ENCODE data around the gene LTBP3. TPM values are rescaled to one million over a fixed set of nuclear protein-coding genes. Genes with fewer than 3 reads are reported as not detected.
A peak's percentile ranks its signal among the peaks of the same experiment; 100 is the strongest.

Gene LTBP3
- total RNA-seq, 1 experiment from 2014 or later = 10.6 TPM

- no peak overlapping the region for H2AFZ ChIP-seq (ENCODE audit: low read length)
- H3K4ac ChIP-seq (ENCODE audit: low read depth, low read length) = no peak overlapping the region
- H3K36me3 Mint-ChIP-seq (ENCODE audit: insufficient read depth in 1 of 3, low read depth in 3 of 3) = peaks cover 0 to 33% (median 31%) of the 10 kb centered on the region in 3 experiments; a peak in 5 of 7 replicates
- no peak overlapping the region for H2BK5ac ChIP-seq (ENCODE audit: insufficient read length, low read length)
- H2BK20ac ChIP-seq (ENCODE audit: low read depth, low read length, poor library complexity, severe bottlenecking) = no peak overlapping the region
- H4K8ac ChIP-seq (replicated peaks; ENCODE audit: insufficient read length, low read depth, low read length) = no peak overlapping the region
- H4K5ac ChIP-seq (ENCODE audit: insufficient read length, low read depth, low read length) = no peak overlapping the region
- H3K27me3 Mint-ChIP-seq (ENCODE audit: low read depth) = no peaks in the 10 kb centered on the region
- no peaks in the 10 kb centered on the region for H4K20me1 ChIP-seq (ENCODE audit: control insufficient read depth, insufficient read depth, insufficient read length)
- no peak overlapping the region for H3K27ac ChIP-seq (ENCODE audit: insufficient read length, low read depth, low read length)
- no peaks in the 10 kb centered on the region for H3K9me3 ChIP-seq (ENCODE audit: control insufficient read depth, low read depth, low read length)
- peaks cover 13% of the 10 kb centered on the region for H3K23me2 ChIP-seq (ENCODE audit: insufficient read length, low read depth, low read length, poor library complexity, severe bottlenecking)
- no peak overlapping the region for H2BK15ac ChIP-seq (ENCODE audit: low read depth, low read length)
- WGBS (ENCODE audit: extremely low coverage, insufficient read length, low lambda C conversion rate) = no CpG with 5 or more reads among the region's 3 CpGs
- peak overlapping the region; percentile 52 for H3K9ac ChIP-seq (ENCODE audit: extremely low read depth, insufficient read length, low read length)
- H4K91ac ChIP-seq (ENCODE audit: insufficient read length, low read depth, low read length) = no peak overlapping the region
- no peak overlapping the region for H3K4me3 Mint-ChIP-seq
- peaks cover 42% of the 10 kb centered on the region for H3K79me2 ChIP-seq (ENCODE audit: insufficient read depth, low read length)
- H3K79me1 ChIP-seq (ENCODE audit: insufficient read depth, low read depth, low read length, poor library complexity, severe bottlenecking) = no peaks in the 10 kb centered on the region
- no peak overlapping the region for H3K23ac ChIP-seq (ENCODE audit: insufficient read length, low read depth, low read length)
- H3K56ac ChIP-seq (ENCODE audit: insufficient read length, low read depth, low read length) = no peak overlapping the region
- no peak overlapping the region for H2BK120ac ChIP-seq (ENCODE audit: low read depth, low read length, poor library complexity, severe bottlenecking)
- peaks cover 36 to 41% of the 10 kb centered on the region in 2 experiments for H3K4me1 Mint-ChIP-seq
- H3K27me3 ChIP-seq (ENCODE audit: insufficient read depth, low read length) = no peaks in the 10 kb centered on the region
- H3K14ac ChIP-seq (ENCODE audit: insufficient read depth, low read length) = no peak overlapping the region
- H3K4me1 ChIP-seq (ENCODE audit: insufficient read depth, low read length) = no peaks in the 10 kb centered on the region
- peak overlapping the region in 1 of 3 experiments; percentile 88; a peak in 3 of 7 replicates for H3K27ac Mint-ChIP-seq
- TF ChIP-seq CTCF (conservative IDR thresholded peaks at IDR 0.05) = no peak
- H2BK12ac ChIP-seq (ENCODE audit: insufficient read length, low read depth, low read length) = no peak overlapping the region
- H3T11ph ChIP-seq (ENCODE audit: low read length) = no peak overlapping the region
- no peak overlapping the region for H3K18ac ChIP-seq (ENCODE audit: insufficient read length, low read depth, low read length)
- H3K9me3 Mint-ChIP-seq = peaks cover 2 to 3% of the 10 kb centered on the region in 2 experiments; a peak in 3 of 5 replicates
- H2AK5ac ChIP-seq (ENCODE audit: insufficient read length, low read length) = no peak overlapping the region
- peak overlapping the region; percentile 89 for H3K4me2 ChIP-seq (ENCODE audit: insufficient read depth, insufficient read length, low read length)
- DNase-seq = no peak
Measured at GRCh38 chr11:65503368-65503948, 54.7 kb downstream of the LTBP3 start.

Measured in H9 (cell line).